Right lobe of liver (tissue), 6 donors: ENCODE data around the gene TCEANC2. TPM values are rescaled to one million over a fixed set of nuclear protein-coding genes. Genes with fewer than 3 reads are reported as not detected.
"Not testable (repeated sequence)": the region's sequence is repeated elsewhere in the genome, so short reads cannot be mapped to it uniquely, and the experiment has no call there.

Source experiments
- ATAC-seq, 4 donors: fragments of 200-7000 bp; cut with Tn5 transposase; one replicate each; pipeline ENCODE4 v1.9.1; 2020; ENCODE audit warnings: mild to moderate bottlenecking in 4 of 4, moderate library complexity in 4 of 4
- DNase-seq, 3 donors: peaks; one replicate each; pipeline ENCODE4 v3.0.0-alpha.2; 2020
- H3K27ac ChIP-seq, 3 donors: fragments of 200-600 bp; one replicate each; pipeline ENCODE4 v1.8.0; 2022
- H3K27me3 ChIP-seq, 2 donors: fragments of 200-600 bp; one replicate each; pipeline ENCODE4 v1.8.0; 2022
- H3K36me3 ChIP-seq, 4 donors: fragments of 200-600 bp; sonication (generic) in 1 of 4; one replicate each; pipeline versions ENCODE4 v1.5.1 to v1.8.0; 2017 to 2022; ENCODE audit warnings: control low read depth in 1 of 4
- H3K4me1 ChIP-seq, 4 donors: fragments of 200-600 bp; sonication (generic) in 1 of 4; one replicate each; pipeline versions ENCODE4 v1.5.1 to v1.8.0; 2017 to 2022; ENCODE audit warnings: control low read depth in 1 of 4
- H3K4me3 ChIP-seq, 3 donors: fragments of 200-600 bp; one replicate each; pipeline ENCODE4 v1.8.0; 2022
- H3K9me3 ChIP-seq, 4 donors: fragments of 200-600 bp; sonication (generic) in 1 of 4; one replicate each; pipeline versions ENCODE4 v1.5.1 to v1.8.0; 2017 to 2022; ENCODE audit warnings: control low read depth in 1 of 4
- POLR2A ChIP-seq: fragments of 450-650 bp; IDR thresholded peaks from one replicate; pipeline ENCODE4 v1.6.1; 2017; ENCODE audit warnings: antibody characterized with exemption, mild to moderate bottlenecking
- WGBS: methylation state at CpG from one replicate; pipeline ENCODE4 v1.1.6; 2018; ENCODE audit warnings: low coverage, low lambda C conversion rate; ENCODE audit not compliant: insufficient coverage; ENCODE audit errors: missing lambda C conversion rate; 5-methylcytosine and 5-hydroxymethylcytosine counted together
- intact Hi-C, 2 donors: fragments of 100-400 bp; cut with DNase I; formaldehyde crosslinking; loops; one replicate each; pipeline versions ENCODE4 v1.11.2 to v1.14.1; 2022
- total RNA-seq, 6 experiments: library from RNA; depleted of rRNA in 2 of 6; stranded (reverse); fragments of >200 nt in 2 of 6; fragmentation: NEBNext Ultra II Directional in 3 of 6; extraction: Animal tissue kit (Norgen Biotek cat#: 25700) in 3 of 6; gene quantifications; one replicate each; pipeline versions ENCODE4 v1.1.0 to v1.2.4, GENCODE V29; 2016 to 2023
- TF ChIP-seq, protein P1 (sequence below), 4 donors: fragments of 200-600 bp in 3 of 4; fragments of 450-650 bp in 1 of 4; IDR thresholded peaks; one replicate each; pipeline versions ENCODE4 v1.5.1 to v1.8.0; 2016 to 2022; ENCODE audit warnings: antibody characterized with exemption in 4 of 4, mild to moderate bottlenecking in 2 of 4
- donor health status: DM: no; HTN: yes; CAD: no.
- donor health status: DM: no; HTN: no; CAD: no.
- donor health status: DM: no; HTN: no; CAD: no.
- donor health status: DM: no; HTN: yes; CAD: no.
- donor health status: DM: no; HTN: yes; CAD: no.

The TCEANC2 gene
- total RNA-seq, 6 experiments from 2014 or later = 1.2 to 2.9 (median 1.8) TPM

DNA sequence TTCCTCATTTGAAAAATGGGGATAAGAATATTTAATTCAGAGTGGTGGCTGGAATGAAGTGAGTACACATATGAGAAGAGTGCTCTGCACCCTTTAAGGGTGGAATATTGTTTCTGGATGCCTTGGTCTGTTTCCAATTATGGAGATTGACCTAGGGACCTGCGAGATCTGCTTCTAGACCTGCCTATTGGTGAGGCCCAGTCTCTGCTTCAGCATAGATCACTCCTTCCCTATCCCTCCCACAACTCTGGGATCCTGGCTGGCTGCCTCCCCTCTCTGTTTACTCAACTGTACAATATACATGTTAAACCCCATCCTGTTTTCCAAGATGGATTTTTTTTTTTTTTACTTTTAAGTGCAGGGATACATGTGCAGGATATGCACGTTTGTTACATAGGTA lies 29.1 kb upstream of the TCEANC2 start:
- intact Hi-C loops = no loop called here
- H3K9me3 ChIP-seq = no peaks in the 10 kb centered on the region
- 79% methylated on average over 1 of the region's 2 CpGs for WGBS
- H3K27me3 ChIP-seq = no peaks in the 10 kb centered on the region
- TF ChIP-seq, protein P1, sequence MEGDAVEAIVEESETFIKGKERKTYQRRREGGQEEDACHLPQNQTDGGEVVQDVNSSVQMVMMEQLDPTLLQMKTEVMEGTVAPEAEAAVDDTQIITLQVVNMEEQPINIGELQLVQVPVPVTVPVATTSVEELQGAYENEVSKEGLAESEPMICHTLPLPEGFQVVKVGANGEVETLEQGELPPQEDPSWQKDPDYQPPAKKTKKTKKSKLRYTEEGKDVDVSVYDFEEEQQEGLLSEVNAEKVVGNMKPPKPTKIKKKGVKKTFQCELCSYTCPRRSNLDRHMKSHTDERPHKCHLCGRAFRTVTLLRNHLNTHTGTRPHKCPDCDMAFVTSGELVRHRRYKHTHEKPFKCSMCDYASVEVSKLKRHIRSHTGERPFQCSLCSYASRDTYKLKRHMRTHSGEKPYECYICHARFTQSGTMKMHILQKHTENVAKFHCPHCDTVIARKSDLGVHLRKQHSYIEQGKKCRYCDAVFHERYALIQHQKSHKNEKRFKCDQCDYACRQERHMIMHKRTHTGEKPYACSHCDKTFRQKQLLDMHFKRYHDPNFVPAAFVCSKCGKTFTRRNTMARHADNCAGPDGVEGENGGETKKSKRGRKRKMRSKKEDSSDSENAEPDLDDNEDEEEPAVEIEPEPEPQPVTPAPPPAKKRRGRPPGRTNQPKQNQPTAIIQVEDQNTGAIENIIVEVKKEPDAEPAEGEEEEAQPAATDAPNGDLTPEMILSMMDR (IDR thresholded peaks at IDR 0.05) = no peak
- no peak for TF ChIP-seq POLR2A
- H3K36me3 ChIP-seq = no peaks in the 10 kb centered on the region
- DNase-seq (no peak), ATAC-seq (no peak)
- no peak overlapping the region for H3K4me3 ChIP-seq
- no peak overlapping the region for H3K27ac ChIP-seq
- H3K4me1 ChIP-seq = peaks cover 0 to 10% (median 0%) of the 10 kb centered on the region in 4 donors

DNA sequence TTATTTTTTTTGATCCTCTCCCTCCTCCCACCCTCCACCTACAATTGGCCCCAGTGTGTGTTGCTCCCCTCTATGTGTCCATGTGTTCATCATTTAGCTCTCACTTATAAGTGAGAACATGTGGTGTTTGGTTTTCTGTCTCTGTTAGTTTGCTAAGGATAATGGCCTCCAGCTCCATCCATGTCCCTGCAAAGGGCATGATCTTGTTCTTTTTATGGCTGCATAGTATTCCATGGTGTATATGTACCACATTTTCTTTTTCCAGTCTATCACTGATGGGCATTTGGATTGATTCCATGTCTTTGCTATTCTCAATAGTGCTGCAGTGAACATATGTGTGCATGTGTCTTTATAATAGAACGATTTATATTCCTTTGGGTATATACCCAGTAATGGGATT lies 28.6 kb upstream of the TCEANC2 start:
- H3K4me1 ChIP-seq = peaks cover 0 to 10% (median 0%) of the 10 kb centered on the region in 4 donors
- DNase-seq, H3K27me3 ChIP-seq, H3K27ac ChIP-seq, H3K36me3 ChIP-seq, H3K4me3 ChIP-seq, intact Hi-C loops, H3K9me3 ChIP-seq, ATAC-seq: not testable (repeated sequence)
- WGBS = 90% methylated on average over 1 of the region's 1 CpG

DNA sequence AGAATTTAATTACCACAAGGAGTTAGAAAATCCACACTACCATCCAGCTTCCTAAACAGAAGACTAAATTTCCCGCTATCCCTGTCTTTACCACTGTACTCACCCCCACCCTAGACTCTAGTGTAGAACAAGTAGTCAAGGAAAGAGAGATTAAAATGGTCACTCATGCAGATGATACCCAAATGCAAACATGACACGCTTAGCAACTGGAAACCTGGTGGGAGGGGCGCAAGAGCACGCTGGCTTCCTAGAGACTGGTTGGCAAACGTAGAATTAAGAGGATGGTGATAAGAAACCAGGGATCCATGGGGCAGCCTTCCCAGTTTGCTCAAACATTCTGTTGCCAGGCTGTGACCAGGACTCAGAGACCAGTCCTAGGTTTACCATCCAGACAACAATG lies 25.6 kb upstream of the TCEANC2 start:
- no peak overlapping the region for H3K4me3 ChIP-seq
- H3K4me1 ChIP-seq = peaks cover 0 to 10% (median 0%) of the 10 kb centered on the region in 4 donors
- TF ChIP-seq, protein P1 (IDR thresholded peaks at IDR 0.05) = no peak
- TF ChIP-seq POLR2A = no peak
- no peaks in the 10 kb centered on the region for H3K9me3 ChIP-seq
- no peak for DNase-seq
- 70% methylated on average over 5 of the region's 5 CpGs for WGBS
- intact Hi-C loops = no loop called here
- no peak for ATAC-seq
- peaks cover 0 to 22% (median 0%) of the 10 kb centered on the region in 4 donors for H3K36me3 ChIP-seq
- H3K27ac ChIP-seq = no peak overlapping the region
- H3K27me3 ChIP-seq = no peaks in the 10 kb centered on the region

DNA sequence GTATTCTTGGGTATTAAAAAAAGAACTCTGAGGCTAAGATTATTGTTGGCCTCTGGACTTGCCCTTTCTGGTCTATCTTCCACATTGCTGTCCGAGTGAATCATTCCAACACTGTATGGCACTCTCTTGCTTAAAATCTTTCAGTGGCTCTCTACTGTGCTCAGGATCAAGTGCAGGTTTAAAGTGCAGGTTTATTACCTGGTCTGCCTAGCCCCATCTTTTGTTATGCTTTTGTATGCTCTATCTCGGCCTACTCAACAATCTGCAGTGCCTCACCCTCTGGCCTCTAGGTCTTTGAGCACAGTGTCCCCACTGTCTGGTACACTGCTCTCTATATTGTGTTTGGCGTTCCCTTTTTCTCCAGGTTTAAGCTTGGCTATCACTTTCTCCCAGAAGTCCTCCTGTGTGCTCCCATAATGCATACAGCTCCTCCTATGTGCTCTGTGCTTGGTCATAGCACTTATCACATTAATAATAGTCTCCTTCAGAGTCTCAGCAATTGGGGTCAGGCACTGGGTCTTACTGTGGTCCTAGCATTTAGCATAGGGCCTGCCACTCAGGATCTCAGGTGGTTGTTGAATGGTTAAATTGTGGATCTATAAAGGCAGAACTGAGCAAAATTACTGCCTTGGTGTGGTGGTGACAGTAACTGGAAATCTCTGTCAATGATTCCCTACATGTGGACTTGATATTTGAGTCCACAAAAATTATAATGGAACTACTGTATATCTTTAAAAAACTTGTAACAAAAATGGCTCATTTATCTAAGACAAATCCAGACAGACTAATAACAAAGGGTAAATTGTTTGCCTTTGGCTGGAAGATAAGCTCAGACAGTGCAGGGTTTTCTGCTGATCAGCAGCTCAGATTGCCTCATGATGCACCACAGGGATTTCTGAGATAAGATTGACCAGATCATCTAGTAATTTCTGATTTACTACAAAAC lies 24.8 kb upstream of the TCEANC2 start:
- ATAC-seq = peak in 2 of 4 donors; percentile 21 to 60
- Histone ChIP-seq H3K36me3 (peaks cover 0 to 29% (median 0%) of the 10 kb centered on the region in 4 donors), H3K27me3 (no peaks in the 10 kb centered on the region), H3K27ac (no peak overlapping the region), H3K9me3 (no peaks in the 10 kb centered on the region), H3K4me1 (peaks cover 0 to 10% (median 0%) of the 10 kb centered on the region in 4 donors), H3K4me3 (no peak overlapping the region)
- intact Hi-C loops = no loop called here
- TF ChIP-seq, protein P1 (IDR thresholded peaks at IDR 0.05) = no peak
- no peak for TF ChIP-seq POLR2A
- WGBS = 86% methylated on average over 3 of the region's 3 CpGs
- DNase-seq = no peak

DNA sequence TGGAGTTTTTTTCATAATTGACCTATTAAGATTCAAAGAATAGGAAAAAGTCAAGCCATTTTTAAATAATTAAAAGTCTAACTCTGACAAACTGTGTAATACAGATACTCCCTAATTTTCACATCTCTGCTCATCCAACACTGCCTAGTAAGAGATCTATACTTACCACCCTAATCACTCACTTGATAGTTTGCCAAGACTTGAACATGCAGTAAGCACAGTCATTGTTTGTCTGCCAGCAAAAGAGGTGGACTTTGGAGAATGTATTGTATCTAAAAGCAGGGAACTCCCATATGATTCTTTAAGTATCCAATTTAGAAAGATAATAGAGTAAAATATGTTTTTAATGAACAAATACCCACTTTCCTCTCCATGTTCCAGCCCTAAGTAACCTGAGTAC lies 15.9 kb upstream of the TCEANC2 start:
- Histone ChIP-seq H3K4me3 (no peak overlapping the region), H3K9me3 (no peaks in the 10 kb centered on the region), H3K4me1 (no peaks in the 10 kb centered on the region), H3K27me3 (no peaks in the 10 kb centered on the region), H3K27ac (no peak overlapping the region), H3K36me3 (peaks cover 12 to 96% (median 37%) of the 10 kb centered on the region in 4 donors)
- DNase-seq (no peak), ATAC-seq (peak in 1 of 4 donors; percentile 44)
- intact Hi-C loops = no loop called here
- no peak for TF ChIP-seq POLR2A
- TF ChIP-seq, protein P1 (IDR thresholded peaks at IDR 0.05) = no peak
